DND-41 (cell line): Measurements from ENCODE around the gene DIAPH2.

Experiments
- ATAC-seq: fragments of 200-7000 bp; cut with Tn5 transposase; 3 replicates; pipeline ENCODE4 v1.9.1; 2021; ENCODE audit warnings: low read depth; ENCODE audit not compliant: insufficient read depth
- DNase-seq: peaks from one replicate; pipeline ENCODE4 v3.0.0-alpha.2; 2020
- H2AFZ ChIP-seq: 2 replicates; pipeline ENCODE4 v1.6.0; 2012; ENCODE audit warnings: low read depth, low read length
- H3K27ac ChIP-seq: 2 replicates; pipeline ENCODE4 v1.5.1; 2012; ENCODE audit warnings: low read length, inconsistent platforms
- H3K27me3 ChIP-seq: fragments of 200-600 bp; sonication (generic); 2 replicates; pipeline ENCODE4 v1.6.0; 2012; ENCODE audit warnings: low read length, mild to moderate bottlenecking, inconsistent platforms; ENCODE audit not compliant: insufficient read depth, poor library complexity
- H3K36me3 ChIP-seq: 2 replicates; pipeline ENCODE4 v1.5.1; 2012; ENCODE audit warnings: low read length, inconsistent platforms; ENCODE audit not compliant: insufficient read depth
- H3K4me1 ChIP-seq: 2 replicates; pipeline ENCODE4 v1.5.1; 2012; ENCODE audit warnings: mild to moderate bottlenecking, low read length; ENCODE audit not compliant: insufficient read depth
- H3K4me2 ChIP-seq: 2 replicates; pipeline ENCODE4 v1.6.0; 2012; ENCODE audit warnings: mild to moderate bottlenecking, moderate library complexity, low read length, inconsistent platforms; ENCODE audit not compliant: insufficient read depth
- H3K4me3 ChIP-seq, 2 experiments: fragments of 200-600 bp in 1 of 2; shearing (Covaris generic) in 1 of 2; 2 replicates each; pipeline ENCODE4 v1.5.1; 2012 to 2016; ENCODE audit warnings: inconsistent platforms in 2 of 2, low read length in 2 of 2, mild to moderate bottlenecking in 2 of 2, low read depth in 1 of 2, moderate library complexity in 1 of 2
- H3K79me2 ChIP-seq: 2 replicates; pipeline ENCODE4 v1.6.0; 2012; ENCODE audit warnings: low read length, inconsistent platforms; ENCODE audit not compliant: insufficient read depth
- H3K9ac ChIP-seq: 2 replicates; pipeline ENCODE4 v1.6.0; 2012; ENCODE audit warnings: low read depth, mild to moderate bottlenecking, inconsistent platforms, low read length, moderate library complexity
- H3K9me3 ChIP-seq: 2 replicates; pipeline ENCODE4 v1.5.1; 2012; ENCODE audit warnings: low read length, moderate library complexity, mild to moderate bottlenecking, inconsistent platforms; ENCODE audit not compliant: insufficient read depth, severe bottlenecking
- H4K20me1 ChIP-seq: 2 replicates; pipeline ENCODE4 v1.6.0; 2012; ENCODE audit warnings: low read length; ENCODE audit not compliant: insufficient read depth
- CTCF ChIP-seq: IDR thresholded peaks from 2 replicates; pipeline ENCODE4 v1.5.1; 2012; ENCODE audit warnings: borderline replicate concordance, low read length, moderate library complexity, mild to moderate bottlenecking; ENCODE audit not compliant: poor library complexity, severe bottlenecking; ENCODE audit errors: extremely low read depth
- EZH2 ChIP-seq: IDR thresholded peaks from 3 replicates; pipeline ENCODE4 v1.6.1; 2012; ENCODE audit warnings: borderline replicate concordance, low read depth, mild to moderate bottlenecking, moderate library complexity, low read length, inconsistent platforms; ENCODE audit not compliant: severe bottlenecking

DIAPH2 gene

GRCh38 chrX:96834137-96834536 is 149.5 kb downstream of the DIAPH2 start:
- H3K27me3 ChIP-seq: no peaks in the 10 kb centered on the region
- TF ChIP-seq EZH2 (no peak), CTCF (no peak)
- ATAC-seq: no peak

GRCh38 chrX:96835660-96836289 is 151.1 kb downstream of the DIAPH2 start:
- no peaks in the 10 kb centered on the region for H4K20me1 ChIP-seq
- H3K4me1 ChIP-seq: no peaks in the 10 kb centered on the region
- H3K9me3 ChIP-seq: no peaks in the 10 kb centered on the region
- no peak overlapping the region for H2AFZ ChIP-seq
- TF ChIP-seq EZH2 (no peak), CTCF (no peak)
- H3K36me3 ChIP-seq: no peaks in the 10 kb centered on the region
- H3K4me2 ChIP-seq: no peak overlapping the region
- DNase-seq (no peak), ATAC-seq (no peak)
- no peaks in the 10 kb centered on the region for H3K27me3 ChIP-seq
- H3K79me2 ChIP-seq: no peaks in the 10 kb centered on the region
- H3K27ac ChIP-seq: no peak overlapping the region
- H3K4me3 ChIP-seq: no peak overlapping the region
- no peak overlapping the region for H3K9ac ChIP-seq

More at GRCh38 chrX:96834137-96834536, 149.5 kb downstream of the DIAPH2 start:
- H3K4me2 ChIP-seq: no peak overlapping the region
- no peaks in the 10 kb centered on the region for H3K4me1 ChIP-seq
- no peaks in the 10 kb centered on the region for H4K20me1 ChIP-seq
- no peaks in the 10 kb centered on the region for H3K9me3 ChIP-seq
- H3K79me2 ChIP-seq: no peaks in the 10 kb centered on the region
- H3K4me3 ChIP-seq: no peak overlapping the region
- no peaks in the 10 kb centered on the region for H3K36me3 ChIP-seq
- DNase-seq: no peak
- no peak overlapping the region for H3K27ac ChIP-seq
- no peak overlapping the region for H2AFZ ChIP-seq
- H3K9ac ChIP-seq: no peak overlapping the region

- no peak overlapping the region for H3K4me2 ChIP-seq
- no peak for ATAC-seq
- H3K27me3 ChIP-seq: no peaks in the 10 kb centered on the region
- H3K79me2 ChIP-seq: no peaks in the 10 kb centered on the region
- no peak overlapping the region for H3K4me3 ChIP-seq
- TF ChIP-seq CTCF (no peak), EZH2 (no peak)
- no peak for DNase-seq
- no peak overlapping the region for H3K9ac ChIP-seq
- H3K4me1 ChIP-seq: no peaks in the 10 kb centered on the region
- no peaks in the 10 kb centered on the region for H4K20me1 ChIP-seq
- H3K27ac ChIP-seq: no peak overlapping the region
- no peak overlapping the region for H2AFZ ChIP-seq
- no peaks in the 10 kb centered on the region for H3K36me3 ChIP-seq
- no peaks in the 10 kb centered on the region for H3K9me3 ChIP-seq
Measured at GRCh38 chrX:96837808-96838207, 153.2 kb downstream of the DIAPH2 start.

GRCh38 chrX:96838537-96838936 is 153.9 kb downstream of the DIAPH2 start:
- ATAC-seq: no peak
- Histone ChIP-seq H3K79me2 (no peaks in the 10 kb centered on the region), H3K9me3 (no peaks in the 10 kb centered on the region), H3K4me2 (no peak overlapping the region), H3K36me3 (no peaks in the 10 kb centered on the region), H2AFZ (no peak overlapping the region), H3K27ac (no peak overlapping the region), H3K9ac (no peak overlapping the region), H3K4me1 (no peaks in the 10 kb centered on the region), H3K4me3 (no peak overlapping the region), H4K20me1 (no peaks in the 10 kb centered on the region), H3K27me3 (no peaks in the 10 kb centered on the region)
- TF ChIP-seq EZH2 (no peak), CTCF (no peak)
- DNase-seq: no peak
